Raji (cell line): ENCODE results near the gene ANKRD55.

Source experiments
- POLR2A ChIP-seq: IDR thresholded peaks from 2 replicates; pipeline ENCODE4 v1.6.1; 2011; ENCODE audit warnings: low read depth, low read length, control low read depth; ENCODE audit not compliant: insufficient read depth

ANKRD55 gene

GRCh38 chr5:56259002-56259511 lies 25.9 kb upstream of the ANKRD55 start:
- no peak for TF ChIP-seq POLR2A

- TF ChIP-seq POLR2A, result no peak
Observed at GRCh38 chr5:56257010-56257409, 23.9 kb upstream of the ANKRD55 start.

- TF ChIP-seq POLR2A, result no peak
Observed at GRCh38 chr5:56255502-56255901, 22.4 kb upstream of the ANKRD55 start.

GRCh38 chr5:56253924-56254323 lies 20.8 kb upstream of the ANKRD55 start:
- TF ChIP-seq POLR2A, result no peak

- no peak for TF ChIP-seq POLR2A
Observed at GRCh38 chr5:56253126-56253525, 20.0 kb upstream of the ANKRD55 start.

GRCh38 chr5:56251918-56252553 lies 18.9 kb upstream of the ANKRD55 start:
- no peak for TF ChIP-seq POLR2A

GRCh38 chr5:56251440-56251839 lies 18.3 kb upstream of the ANKRD55 start:
- TF ChIP-seq POLR2A, result no peak

- TF ChIP-seq POLR2A, result no peak
Observed at GRCh38 chr5:56250011-56250410, 16.9 kb upstream of the ANKRD55 start.

GRCh38 chr5:56247592-56247991 lies 14.5 kb upstream of the ANKRD55 start:
- TF ChIP-seq POLR2A, result no peak

- TF ChIP-seq POLR2A, result no peak
Observed at GRCh38 chr5:56246769-56247168, 13.6 kb upstream of the ANKRD55 start.

- TF ChIP-seq POLR2A, result no peak
Observed at GRCh38 chr5:56245481-56245880, 12.4 kb upstream of the ANKRD55 start.

GRCh38 chr5:56244627-56245026 lies 11.5 kb upstream of the ANKRD55 start:
- no peak for TF ChIP-seq POLR2A

GRCh38 chr5:56232538-56232937 lies 592 bp downstream of the ANKRD55 start:
- TF ChIP-seq POLR2A, result no peak

GRCh38 chr5:56230576-56230975 lies 2.6 kb downstream of the ANKRD55 start:
- no peak for TF ChIP-seq POLR2A

GRCh38 chr5:56229111-56229510 lies 4.0 kb downstream of the ANKRD55 start:
- no peak for TF ChIP-seq POLR2A

GRCh38 chr5:56228631-56229030 lies 4.5 kb downstream of the ANKRD55 start:
- TF ChIP-seq POLR2A, result no peak

- no peak for TF ChIP-seq POLR2A
Observed at GRCh38 chr5:56227691-56228090, 5.4 kb downstream of the ANKRD55 start.
